Testis (tissue), 2 donors: Measurements from ENCODE around the gene PCLO.

Experiments used
- CTCF ChIP-seq, 3 experiments: fragments of 450-650 bp in 2 of 3; fragments of 200-600 bp in 1 of 3; sonication (generic) in 1 of 3; IDR thresholded peaks; one replicate each; pipeline ENCODE4 v1.5.1; 2016 to 2019; ENCODE audit warnings: antibody characterized with exemption in 3 of 3, mild to moderate bottlenecking in 2 of 3, moderate library complexity in 1 of 3
- POLR2A ChIP-seq: fragments of 450-650 bp; IDR thresholded peaks from one replicate; pipeline ENCODE4 v1.6.1; 2017; ENCODE audit warnings: antibody characterized with exemption, mild to moderate bottlenecking, moderate library complexity

- TF ChIP-seq CTCF (IDR thresholded peaks at IDR 0.05) (no peak), POLR2A (no peak)
These were observed 399.8 kb downstream of the PCLO start for GRCh38 chr7:82762880-82763279.
